ENCODE results near the gene PLEKHG2. TPM values are rescaled to one million over a fixed set of nuclear protein-coding genes. Genes with fewer than 3 reads are reported as not detected.

PLEKHG2 gene
- total and polyA plus RNA-seq, 9 of the 15 experiments (the other 6 are each of a cell fraction or from before 2014, with no cell fraction given) = 0.98 to 45.7 (median 9.8) TPM

DNA sequence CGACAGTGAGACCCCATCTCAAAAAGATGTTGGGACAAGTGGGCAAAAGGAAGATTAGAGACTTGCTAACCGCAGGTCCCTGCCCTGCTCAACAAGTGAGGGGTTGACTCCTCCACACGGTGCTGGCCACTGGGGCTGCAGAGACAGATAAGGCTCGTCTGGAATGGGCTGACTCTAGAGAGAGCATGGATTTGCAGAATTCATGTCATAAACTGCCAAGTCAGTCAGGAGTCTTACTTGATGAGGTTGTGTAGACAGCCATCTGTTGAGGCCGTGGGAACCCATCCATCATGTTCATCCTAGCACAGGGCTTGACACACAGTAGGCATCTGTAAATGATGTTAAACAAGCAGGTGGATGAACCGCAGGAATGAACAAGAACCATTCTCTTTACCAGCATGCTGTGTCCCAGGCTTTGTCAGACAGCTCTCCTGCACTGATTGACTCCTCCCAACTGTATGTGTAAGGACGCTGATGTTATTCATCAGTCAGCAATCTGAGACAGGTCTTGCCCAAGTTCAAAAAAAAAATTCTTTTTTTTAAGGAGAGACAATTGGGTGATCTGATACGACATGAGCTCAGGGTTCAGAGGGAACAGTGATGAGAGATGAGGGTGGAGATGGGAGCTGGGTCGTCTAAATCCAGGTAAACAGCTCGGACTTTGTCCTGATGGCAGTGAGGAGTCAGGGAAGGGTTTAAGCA, 30.4 kb upstream of the PLEKHG2 start (continued):
- TF ChIP-seq CSDE1 (IDR thresholded peaks at IDR 0.05) = no peak
- no peak for TF ChIP-seq ZNF696 (CRISPR knock-in tag; conservative IDR thresholded peaks at IDR 0.05)
- TF ChIP-seq YY1 (IDR thresholded peaks at IDR 0.05; ENCODE audit: borderline replicate concordance in 1 of 3, control insufficient read depth in 1 of 3, extremely low read depth in 1 of 3, insufficient read depth in 3 of 3, insufficient read length in 1 of 3, insufficient replicate concordance in 2 of 3, low read depth in 1 of 3, low read length in 2 of 3) = no peak
- no peak for TF ChIP-seq MCM2 (IDR thresholded peaks at IDR 0.05; ENCODE audit: low read depth)
- no peak for TF ChIP-seq ZNF436 (CRISPR knock-in tag; IDR thresholded peaks at IDR 0.05)
- TF ChIP-seq ZNF551 (CRISPR knock-in tag; IDR thresholded peaks at IDR 0.05) = no peak
- TF ChIP-seq PTBP1 (IDR thresholded peaks at IDR 0.05; ENCODE audit: low read depth, low read length) = no peak
- no peak for TF ChIP-seq CCNT2 (IDR thresholded peaks at IDR 0.05; ENCODE audit: borderline replicate concordance, extremely low read depth, insufficient read length, low read depth, low read length)
- TF ChIP-seq, protein P1, sequence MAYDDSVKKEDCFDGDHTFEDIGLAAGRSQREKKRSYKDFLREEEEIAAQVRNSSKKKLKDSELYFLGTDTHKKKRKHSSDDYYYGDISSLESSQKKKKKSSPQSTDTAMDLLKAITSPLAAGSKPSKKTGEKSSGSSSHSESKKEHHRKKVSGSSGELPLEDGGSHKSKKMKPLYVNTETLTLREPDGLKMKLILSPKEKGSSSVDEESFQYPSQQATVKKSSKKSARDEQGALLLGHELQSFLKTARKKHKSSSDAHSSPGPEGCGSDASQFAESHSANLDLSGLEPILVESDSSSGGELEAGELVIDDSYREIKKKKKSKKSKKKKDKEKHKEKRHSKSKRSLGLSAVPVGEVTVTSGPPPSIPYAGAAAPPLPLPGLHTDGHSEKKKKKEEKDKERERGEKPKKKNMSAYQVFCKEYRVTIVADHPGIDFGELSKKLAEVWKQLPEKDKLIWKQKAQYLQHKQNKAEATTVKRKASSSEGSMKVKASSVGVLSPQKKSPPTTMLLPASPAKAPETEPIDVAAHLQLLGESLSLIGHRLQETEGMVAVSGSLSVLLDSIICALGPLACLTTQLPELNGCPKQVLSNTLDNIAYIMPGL (CRISPR knock-in tag; IDR thresholded peaks at IDR 0.05) = no peak
- TF ChIP-seq, protein P2, sequence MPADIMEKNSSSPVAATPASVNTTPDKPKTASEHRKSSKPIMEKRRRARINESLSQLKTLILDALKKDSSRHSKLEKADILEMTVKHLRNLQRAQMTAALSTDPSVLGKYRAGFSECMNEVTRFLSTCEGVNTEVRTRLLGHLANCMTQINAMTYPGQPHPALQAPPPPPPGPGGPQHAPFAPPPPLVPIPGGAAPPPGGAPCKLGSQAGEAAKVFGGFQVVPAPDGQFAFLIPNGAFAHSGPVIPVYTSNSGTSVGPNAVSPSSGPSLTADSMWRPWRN (IDR thresholded peaks at IDR 0.05; ENCODE audit: low read depth) = peak; percentile 68; the same call in 1 of the 2 replicates
- no peak for TF ChIP-seq RFX7 (CRISPR knock-in tag; IDR thresholded peaks at IDR 0.05)
- no peak for TF ChIP-seq HMG20A (CRISPR knock-in tag; conservative IDR thresholded peaks at IDR 0.05)
- no peak for TF ChIP-seq SLC30A9 (CRISPR knock-in tag; IDR thresholded peaks at IDR 0.05)
- TF ChIP-seq TEAD1 (CRISPR knock-in tag; IDR thresholded peaks at IDR 0.05) = peak; percentile 83 to 85; a peak in 3 of 4 replicates
- 0 out of 2 replicates have a peak, but pooled peaks have one; percentile 44 for TF ChIP-seq SP1 (CRISPR knock-in tag; IDR thresholded peaks at IDR 0.05)
- peak; percentile 58; the same call in 1 of the 2 replicates for TF ChIP-seq MBD2 (IDR thresholded peaks at IDR 0.05; ENCODE audit: borderline replicate concordance, low read depth)
- no peak for TF ChIP-seq ADNP (tag; IDR thresholded peaks at IDR 0.05)
- TF ChIP-seq, protein P3, sequence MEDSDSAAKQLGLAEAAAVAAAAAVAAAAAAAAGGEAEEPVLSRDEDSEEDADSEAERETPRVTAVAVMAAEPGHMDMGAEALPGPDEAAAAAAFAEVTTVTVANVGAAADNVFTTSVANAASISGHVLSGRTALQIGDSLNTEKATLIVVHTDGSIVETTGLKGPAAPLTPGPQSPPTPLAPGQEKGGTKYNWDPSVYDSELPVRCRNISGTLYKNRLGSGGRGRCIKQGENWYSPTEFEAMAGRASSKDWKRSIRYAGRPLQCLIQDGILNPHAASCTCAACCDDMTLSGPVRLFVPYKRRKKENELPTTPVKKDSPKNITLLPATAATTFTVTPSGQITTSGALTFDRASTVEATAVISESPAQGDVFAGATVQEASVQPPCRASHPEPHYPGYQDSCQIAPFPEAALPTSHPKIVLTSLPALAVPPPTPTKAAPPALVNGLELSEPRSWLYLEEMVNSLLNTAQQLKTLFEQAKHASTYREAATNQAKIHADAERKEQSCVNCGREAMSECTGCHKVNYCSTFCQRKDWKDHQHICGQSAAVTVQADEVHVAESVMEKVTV (CRISPR knock-in tag; IDR thresholded peaks at IDR 0.05) = 0 out of 2 replicates have a peak, but pooled peaks have one; percentile 15
- no peak for TF ChIP-seq MCM7 (IDR thresholded peaks at IDR 0.05)
- peak; percentile 81 for TF ChIP-seq HDAC3 (IDR thresholded peaks at IDR 0.05; ENCODE audit: borderline replicate concordance, partially characterized antibody)
- peak; percentile 85 for TF ChIP-seq SMARCE1 (IDR thresholded peaks at IDR 0.05)
- TF ChIP-seq ZFPM2 (CRISPR knock-in tag; IDR thresholded peaks at IDR 0.05) = no peak
- peak; percentile 47; the same call in 1 of the 2 replicates for TF ChIP-seq KLF6 (CRISPR knock-in tag; IDR thresholded peaks at IDR 0.05; ENCODE audit: borderline replicate concordance)
- peak; percentile 71 for TF ChIP-seq BHLHE40 (IDR thresholded peaks at IDR 0.05; ENCODE audit: low read length)
- TF ChIP-seq CREBBP (IDR thresholded peaks at IDR 0.05; ENCODE audit: low read depth, low read length) = no peak
- peak; percentile 80 for TF ChIP-seq ZNF589 (CRISPR knock-in tag; IDR thresholded peaks at IDR 0.05; ENCODE audit: low read depth)
